CD8-positive, alpha-beta memory T cell (primary cell): ENCODE results near the gene OSBPL10. TPM values are rescaled to one million over a fixed set of nuclear protein-coding genes. Genes with fewer than 3 reads are reported as not detected.
"Not testable (repeated sequence)": the region's sequence is repeated elsewhere in the genome, so short reads cannot be mapped to it uniquely, and the experiment has no call there.

Source experiments
- CTCF ChIA-PET: fragments of 350-600 bp; sonication (Branson Sonifier 250); formaldehyde crosslinking; loops from one replicate; lab custom pipeline; 2021; ENCODE audit warnings: antibody characterized with exemption; lab: Charles Lee
- POLR2A ChIA-PET: fragments of 350-600 bp; sonication (Branson Sonifier 250); formaldehyde crosslinking; loops from one replicate; lab custom pipeline; 2021; ENCODE audit warnings: antibody characterized with exemption; lab: Charles Lee
- DNase-seq, 5 donors: peaks; one replicate each; pipeline versions ENCODE4 v3.0.0 to v3.0.0-alpha.2; 2020 to 2022; ENCODE audit warnings: mixed read lengths in 1 of 5
- H3K27ac ChIP-seq: one replicate; pipeline ENCODE4 v1.7.0; 2013; ENCODE audit warnings: low read depth, mild to moderate bottlenecking, low read length, moderate library complexity
- H3K27me3 ChIP-seq: 2 replicates; pipeline ENCODE4 v1.7.0; 2013; ENCODE audit warnings: low read length, mild to moderate bottlenecking; ENCODE audit not compliant: insufficient read depth, poor library complexity, severe bottlenecking
- H3K36me3 ChIP-seq: 2 replicates; pipeline ENCODE4 v1.7.0; 2013; ENCODE audit warnings: mild to moderate bottlenecking, low read length, moderate library complexity; ENCODE audit not compliant: insufficient read depth
- H3K4me1 ChIP-seq: 2 replicates; pipeline ENCODE4 v1.7.0; 2013; ENCODE audit warnings: mild to moderate bottlenecking, low read length, moderate library complexity; ENCODE audit not compliant: insufficient read depth
- H3K4me3 ChIP-seq: 2 replicates; pipeline ENCODE4 v1.7.0; 2013; ENCODE audit warnings: mild to moderate bottlenecking, low read length
- H3K9me3 ChIP-seq: 2 replicates; pipeline ENCODE4 v1.7.0; 2013; ENCODE audit warnings: mild to moderate bottlenecking, low read length
- H3K27ac Mint-ChIP-seq, 8 donors: one replicate each; pipeline ENCODE4 v1.8.0; 2020 to 2021; ENCODE audit warnings: mixed read lengths in 8 of 8, mild to moderate bottlenecking in 6 of 8, inconsistent platforms in 3 of 8, moderate library complexity in 3 of 8
- H3K27me3 Mint-ChIP-seq, 2 donors: one replicate each; pipeline ENCODE4 v1.8.0; 2020 to 2021; ENCODE audit warnings: mixed read lengths in 2 of 2, mild to moderate bottlenecking in 1 of 2, moderate library complexity in 1 of 2
- H3K36me3 Mint-ChIP-seq, 3 donors: one replicate each; pipeline ENCODE4 v1.8.0; 2020 to 2021; ENCODE audit warnings: mixed read lengths in 3 of 3, inconsistent platforms in 1 of 3, mild to moderate bottlenecking in 1 of 3
- H3K4me1 Mint-ChIP-seq, 3 donors: one replicate each; pipeline ENCODE4 v1.8.0; 2020 to 2021; ENCODE audit warnings: mixed read lengths in 3 of 3, inconsistent platforms in 1 of 3, mild to moderate bottlenecking in 1 of 3
- H3K4me3 Mint-ChIP-seq, 7 donors: one replicate each; pipeline ENCODE4 v1.8.0; 2020 to 2021; ENCODE audit warnings: mixed read lengths in 7 of 7, mild to moderate bottlenecking in 6 of 7, moderate library complexity in 4 of 7, inconsistent platforms in 2 of 7
- H3K9me3 Mint-ChIP-seq, 5 donors: one replicate each; pipeline ENCODE4 v1.8.0; 2020 to 2022; ENCODE audit warnings: mixed read lengths in 5 of 5, mild to moderate bottlenecking in 3 of 5, moderate library complexity in 2 of 5, inconsistent platforms in 1 of 5
- polyA plus RNA-seq: library from polyadenylated mRNA; unstranded; fragments of 300-500 nt; fragmentation: Illumina TruSeq; gene quantifications from one replicate; pipeline ENCODE4 v1.2.3, GENCODE V29; 2021
- total RNA-seq, 2 experiments: library from RNA; stranded (reverse); gene quantifications; one replicate each; pipeline ENCODE4 v1.2.3, GENCODE V29; 2021

Gene OSBPL10
- total and polyA plus RNA-seq, 3 experiments from 2014 or later, result 0.12 to 3.0 (median 2.6) TPM

DNA sequence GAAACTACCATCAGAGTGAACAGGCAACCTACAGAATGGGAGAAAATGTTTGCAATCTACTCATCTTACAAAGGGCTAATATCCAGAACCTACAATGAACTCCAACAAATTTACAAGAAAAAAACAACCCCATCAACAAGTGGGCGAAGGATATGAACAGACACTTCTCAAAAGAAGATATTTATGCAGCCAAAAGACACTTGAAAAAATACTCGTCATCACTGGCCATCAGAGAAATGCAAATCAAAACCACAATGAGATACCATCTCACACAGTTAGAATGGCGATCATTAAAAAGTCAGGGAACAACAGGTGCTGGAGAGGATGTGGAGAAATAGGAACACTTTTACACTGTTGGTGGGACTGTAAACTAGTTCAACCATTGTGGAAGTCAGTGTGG, 34.6 kb upstream of the OSBPL10 start:
- H3K27ac ChIP-seq, CTCF ChIA-PET, H3K9me3 Mint-ChIP-seq, H3K9me3 ChIP-seq, H3K4me3 Mint-ChIP-seq, H3K4me3 ChIP-seq, H3K27me3 Mint-ChIP-seq, H3K4me1 Mint-ChIP-seq, DNase-seq, H3K36me3 ChIP-seq, H3K27me3 ChIP-seq, H3K36me3 Mint-ChIP-seq, H3K27ac Mint-ChIP-seq, H3K4me1 ChIP-seq, POLR2A ChIA-PET: not testable (repeated sequence)

DNA sequence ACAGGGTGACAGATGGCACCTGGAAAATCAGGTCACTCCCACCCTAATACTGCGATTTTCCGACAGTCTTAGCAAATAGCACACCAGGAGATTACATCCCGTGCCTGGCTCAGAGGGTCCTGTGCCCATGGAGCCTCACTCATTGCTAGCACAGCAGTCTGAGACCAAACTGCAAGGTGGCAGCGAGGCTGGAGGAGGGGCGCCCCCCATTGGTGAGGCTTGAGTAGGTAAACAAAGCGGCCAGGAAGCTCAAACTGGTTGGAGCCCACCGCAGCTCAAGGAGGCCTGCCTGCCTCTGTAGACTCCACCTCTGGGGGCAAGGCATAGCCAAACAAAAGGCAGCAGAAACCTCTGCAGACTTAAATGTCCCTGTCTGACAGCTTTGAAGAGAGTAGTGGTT, 29.6 kb upstream of the OSBPL10 start:
- H3K27me3 Mint-ChIP-seq, result peaks cover 18 to 35% of the 10 kb centered on the region in 2 donors
- H3K36me3 Mint-ChIP-seq, POLR2A ChIA-PET, H3K27ac Mint-ChIP-seq, H3K27me3 ChIP-seq, H3K36me3 ChIP-seq, H3K27ac ChIP-seq, DNase-seq, H3K4me3 ChIP-seq, CTCF ChIA-PET, H3K4me1 Mint-ChIP-seq, H3K9me3 Mint-ChIP-seq, H3K9me3 ChIP-seq, H3K4me3 Mint-ChIP-seq, H3K4me1 ChIP-seq: not testable (repeated sequence)

DNA sequence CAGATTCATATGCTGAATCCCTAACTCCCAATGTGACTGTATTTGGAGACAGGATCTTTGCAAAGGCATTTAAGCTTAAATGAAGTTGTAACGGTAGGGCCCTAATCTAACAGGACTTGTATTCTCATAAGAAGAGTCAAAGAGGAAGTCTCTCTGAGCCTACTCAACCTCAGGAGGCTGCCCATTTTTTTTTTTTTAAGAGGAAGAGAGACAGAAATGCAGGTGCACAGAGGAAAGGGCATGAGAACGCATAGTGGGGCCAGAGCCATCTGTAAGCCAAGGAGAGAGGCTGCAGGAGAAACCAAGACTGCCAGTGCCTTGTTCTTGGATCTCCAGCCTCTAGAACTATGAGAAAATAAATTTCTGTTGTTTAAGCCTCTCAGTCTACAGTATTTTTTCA, 28.9 kb upstream of the OSBPL10 start:
- no peaks in the 10 kb centered on the region for H3K4me1 Mint-ChIP-seq
- Histone ChIP-seq H3K9me3 (no peaks in the 10 kb centered on the region), H3K27ac (no peak overlapping the region), H3K4me3 (no peak overlapping the region), H3K27me3 (no peaks in the 10 kb centered on the region), H3K36me3 (no peaks in the 10 kb centered on the region), H3K4me1 (no peaks in the 10 kb centered on the region)
- H3K27ac Mint-ChIP-seq, result no peak overlapping the region
- H3K4me3 Mint-ChIP-seq, result no peak overlapping the region
- peaks cover 18 to 41% of the 10 kb centered on the region in 2 donors for H3K27me3 Mint-ChIP-seq
- H3K36me3 Mint-ChIP-seq, result peaks cover 0 to 5% (median 0%) of the 10 kb centered on the region in 3 donors
- DNase-seq, result no peak
- CTCF ChIA-PET, result interaction anchor here (0.8 kb wide), 1 partner anchor 9 kb away, joined by 6 read pairs; no protein-coding TSS in a partner anchor
- POLR2A ChIA-PET, result no interaction called here
- no peaks in the 10 kb centered on the region for H3K9me3 Mint-ChIP-seq

DNA sequence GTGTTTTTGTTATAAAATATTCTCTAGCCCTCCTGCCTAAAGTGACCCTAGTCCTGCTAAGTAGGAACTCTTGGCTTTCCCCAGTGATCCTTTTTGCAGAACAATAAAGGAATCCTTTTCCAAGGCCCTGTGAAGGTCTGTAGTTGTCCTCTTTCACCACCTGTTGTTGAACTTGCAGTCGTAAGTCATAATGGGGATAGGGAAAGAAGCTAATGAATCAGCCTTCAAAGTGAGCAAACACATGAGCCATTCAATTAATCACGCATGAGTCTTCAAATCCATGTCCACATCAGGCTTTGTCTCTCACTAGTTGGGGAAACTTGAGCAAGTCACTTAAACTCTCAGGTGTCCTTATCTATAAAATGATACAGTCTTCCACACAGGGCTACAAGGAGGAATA, 28.0 kb upstream of the OSBPL10 start:
- H3K4me1 Mint-ChIP-seq, result no peaks in the 10 kb centered on the region
- no peak for DNase-seq
- H3K9me3 ChIP-seq, result no peaks in the 10 kb centered on the region
- no peak overlapping the region for H3K27ac Mint-ChIP-seq
- peaks cover 18 to 48% of the 10 kb centered on the region in 2 donors for H3K27me3 Mint-ChIP-seq
- ChIA-PET POLR2A (no interaction called here), CTCF (interaction anchor here (0.8 kb wide), 1 partner anchor 10 kb away, joined by 6 read pairs; no protein-coding TSS in a partner anchor)
- H3K4me1 ChIP-seq, result no peaks in the 10 kb centered on the region
- no peak overlapping the region for H3K4me3 Mint-ChIP-seq
- no peaks in the 10 kb centered on the region for H3K9me3 Mint-ChIP-seq
- H3K36me3 Mint-ChIP-seq, result peaks cover 0 to 5% (median 0%) of the 10 kb centered on the region in 3 donors
- H3K27me3 ChIP-seq, result no peaks in the 10 kb centered on the region
- H3K27ac ChIP-seq, result no peak overlapping the region
- H3K36me3 ChIP-seq, result no peaks in the 10 kb centered on the region
- no peak overlapping the region for H3K4me3 ChIP-seq

DNA sequence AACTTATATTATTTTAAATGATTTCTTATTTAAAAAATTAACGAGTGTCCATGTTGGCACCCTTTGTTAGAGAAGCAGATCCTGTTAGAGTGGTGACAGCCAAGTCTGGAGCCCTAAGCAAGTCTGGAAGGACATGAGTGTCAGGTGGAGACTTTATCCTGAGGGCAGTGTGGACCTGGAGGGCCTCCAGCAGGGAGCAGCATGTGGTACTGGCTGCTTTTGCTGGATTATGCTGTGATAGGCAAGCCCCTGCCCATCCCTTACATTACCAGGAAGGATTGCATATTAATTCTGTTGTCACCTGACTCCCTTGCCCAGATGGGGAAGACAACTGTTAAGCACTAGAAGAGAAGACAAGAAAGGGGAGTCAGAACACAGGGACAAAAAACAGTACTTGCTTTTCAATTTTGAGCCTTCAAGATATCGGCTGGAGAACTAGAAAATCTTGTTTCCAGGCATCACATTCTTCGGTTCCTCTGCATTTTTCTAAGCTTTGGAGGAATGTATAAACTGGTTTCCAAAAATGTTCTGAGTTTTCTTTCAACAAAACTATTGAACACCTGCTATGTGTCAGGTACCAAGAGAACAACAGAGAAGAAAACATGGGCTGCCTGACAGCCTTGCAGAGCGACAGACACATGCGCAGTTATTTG, 23.2 kb upstream of the OSBPL10 start:
- H3K36me3 ChIP-seq, result no peaks in the 10 kb centered on the region
- ChIA-PET POLR2A (no interaction called here), CTCF (no interaction called here)
- Mint-ChIP-seq H3K36me3 (no peaks in the 10 kb centered on the region), H3K4me3 (no peak overlapping the region), H3K9me3 (no peaks in the 10 kb centered on the region), H3K27ac (no peak overlapping the region), H3K27me3 (peaks cover 17 to 56% of the 10 kb centered on the region in 2 donors), H3K4me1 (no peaks in the 10 kb centered on the region)
- no peak overlapping the region for H3K27ac ChIP-seq
- no peaks in the 10 kb centered on the region for H3K9me3 ChIP-seq
- H3K27me3 ChIP-seq, result no peaks in the 10 kb centered on the region
- DNase-seq, result no peak
- no peak overlapping the region for H3K4me3 ChIP-seq
- H3K4me1 ChIP-seq, result no peaks in the 10 kb centered on the region

DNA sequence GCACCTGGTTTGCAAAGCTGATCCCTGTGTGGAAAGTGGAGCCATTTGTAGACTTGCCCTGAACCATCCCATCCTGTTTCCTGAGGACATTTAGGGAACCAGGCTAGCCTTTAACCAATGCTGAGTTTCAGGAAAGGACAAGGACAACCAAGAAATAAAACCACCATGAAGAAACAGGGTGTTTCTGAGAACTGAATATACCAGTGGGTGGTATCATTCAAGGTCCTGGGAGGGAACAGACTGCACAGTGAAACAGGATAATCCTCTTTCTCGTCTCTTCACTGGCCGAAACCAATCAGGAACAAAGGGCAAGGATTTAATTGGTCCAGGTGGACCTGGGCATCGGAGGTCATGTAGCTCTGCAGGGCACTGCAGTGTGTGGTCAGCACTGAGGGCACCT, 22.3 kb upstream of the OSBPL10 start:
- CTCF ChIA-PET, result no interaction called here
- no peak overlapping the region for H3K27ac Mint-ChIP-seq
- H3K27me3 Mint-ChIP-seq, result peaks cover 14 to 54% of the 10 kb centered on the region in 2 donors
- Histone ChIP-seq H3K9me3 (no peaks in the 10 kb centered on the region), H3K27ac (no peak overlapping the region), H3K4me3 (no peak overlapping the region), H3K27me3 (no peaks in the 10 kb centered on the region), H3K4me1 (no peaks in the 10 kb centered on the region), H3K36me3 (no peaks in the 10 kb centered on the region)
- POLR2A ChIA-PET, result no interaction called here
- no peaks in the 10 kb centered on the region for H3K36me3 Mint-ChIP-seq
- no peak overlapping the region for H3K4me3 Mint-ChIP-seq
- DNase-seq, result no peak
- H3K9me3 Mint-ChIP-seq, result no peaks in the 10 kb centered on the region
- no peaks in the 10 kb centered on the region for H3K4me1 Mint-ChIP-seq

DNA sequence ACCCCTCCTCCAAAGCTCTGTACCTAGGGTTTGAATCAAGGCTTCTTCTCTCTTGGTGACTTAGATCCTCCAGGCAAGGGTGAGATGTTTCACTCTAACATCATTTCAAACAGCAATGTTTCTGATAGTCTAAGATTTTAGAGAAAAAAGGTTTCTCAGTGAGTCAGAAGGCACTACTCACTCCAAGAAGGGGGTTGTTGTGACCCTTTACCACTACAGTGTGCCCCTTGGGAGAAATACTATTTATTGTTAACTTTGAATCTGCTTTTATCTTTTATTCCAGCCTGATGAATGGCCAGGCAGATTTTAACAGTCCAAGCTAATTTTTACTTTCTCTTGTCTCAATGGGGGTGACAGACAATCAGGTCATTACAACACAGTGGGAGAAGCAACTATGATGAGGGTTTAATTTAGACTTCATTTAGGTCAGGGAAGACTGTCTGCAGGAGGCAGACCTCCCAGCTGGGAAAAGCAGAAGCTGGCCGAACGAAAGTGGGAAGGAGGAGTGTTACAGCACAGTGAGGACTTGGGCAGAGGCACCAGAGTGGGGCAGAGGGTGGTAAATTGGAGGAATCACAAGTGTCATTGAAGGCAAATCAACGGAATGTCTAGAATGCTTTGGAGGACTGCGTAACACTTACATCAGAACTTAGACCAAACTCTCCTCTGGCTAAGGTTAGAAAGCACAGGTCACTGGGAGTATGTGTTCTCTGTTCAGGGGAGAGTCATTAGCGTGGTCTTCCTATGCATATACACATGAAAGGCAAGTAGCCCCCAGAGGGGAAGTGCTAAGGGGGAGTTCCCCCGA, 21.7 kb upstream of the OSBPL10 start:
- H3K36me3 ChIP-seq, result no peaks in the 10 kb centered on the region
- no peaks in the 10 kb centered on the region for H3K9me3 ChIP-seq
- Mint-ChIP-seq H3K4me1 (no peaks in the 10 kb centered on the region), H3K27me3 (peaks cover 11 to 53% of the 10 kb centered on the region in 2 donors), H3K27ac (peak overlapping the region in 1 of 8 donors; percentile 35), H3K9me3 (no peaks in the 10 kb centered on the region), H3K36me3 (no peaks in the 10 kb centered on the region), H3K4me3 (no peak overlapping the region)
- DNase-seq, result no peak
- POLR2A ChIA-PET, result no interaction called here
- no peaks in the 10 kb centered on the region for H3K4me1 ChIP-seq
- H3K4me3 ChIP-seq, result no peak overlapping the region
- no peak overlapping the region for H3K27ac ChIP-seq
- no peaks in the 10 kb centered on the region for H3K27me3 ChIP-seq
- CTCF ChIA-PET, result no interaction called here

DNA sequence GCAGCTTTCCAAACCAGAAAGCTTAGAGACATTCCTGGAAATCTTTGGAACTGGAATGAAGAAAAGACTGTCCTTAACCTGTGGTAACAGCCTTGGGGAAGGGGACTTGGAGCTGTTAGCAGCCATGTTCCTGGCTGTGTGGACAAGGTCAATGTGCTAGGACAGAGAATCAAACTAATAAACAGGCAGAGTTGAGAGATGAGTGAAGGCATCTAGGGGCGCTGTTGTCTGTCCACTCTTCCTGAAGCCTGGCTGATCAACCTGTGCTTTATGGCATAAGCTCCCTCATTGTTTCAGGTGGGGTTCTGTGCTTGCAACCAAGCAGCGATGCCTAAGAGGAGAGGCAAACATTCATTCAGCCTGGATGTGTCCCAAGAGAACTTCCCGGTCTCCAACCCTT, 19.8 kb upstream of the OSBPL10 start:
- POLR2A ChIA-PET, result no interaction called here
- peaks cover 9 to 43% of the 10 kb centered on the region in 2 donors for H3K27me3 Mint-ChIP-seq
- no peaks in the 10 kb centered on the region for H3K4me1 ChIP-seq
- H3K36me3 Mint-ChIP-seq, result no peaks in the 10 kb centered on the region
- no peaks in the 10 kb centered on the region for H3K9me3 Mint-ChIP-seq
- no peaks in the 10 kb centered on the region for H3K9me3 ChIP-seq
- CTCF ChIA-PET, result no interaction called here
- no peak overlapping the region for H3K27ac ChIP-seq
- no peak overlapping the region for H3K4me3 Mint-ChIP-seq
- H3K4me1 Mint-ChIP-seq, result no peaks in the 10 kb centered on the region
- H3K36me3 ChIP-seq, result no peaks in the 10 kb centered on the region
- H3K27me3 ChIP-seq, result no peaks in the 10 kb centered on the region
- H3K27ac Mint-ChIP-seq, result no peak overlapping the region
- no peak overlapping the region for H3K4me3 ChIP-seq
- no peak for DNase-seq
